ENCODE measurements around the gene SORBS1.

GRCh38 chr10:95572131-95572820 lies 11.1 kb upstream of the SORBS1 start:
- no peak for TF ChIP-seq CTCF (IDR thresholded peaks at IDR 0.05)
- no peak for TF ChIP-seq EZH2 (IDR thresholded peaks at IDR 0.05; ENCODE audit: borderline replicate concordance, insufficient read depth, low read depth, low read length, poor library complexity, severe bottlenecking)
